ENCODE data around the gene S100A2.
"Not testable (repeated sequence)": the region's sequence is repeated elsewhere in the genome, so short reads cannot be mapped to it uniquely, and the experiment has no call there.

S100A2 gene

GRCh38 chr1:153562021-153562420 lies 3.6 kb downstream of the S100A2 start:
- not testable (repeated sequence) for DNase-seq

- no peak for DNase-seq
Observed at GRCh38 chr1:153561466-153561985, 4.1 kb downstream of the S100A2 start.

- DNase-seq = no peak
Observed at GRCh38 chr1:153560771-153561465, 4.7 kb downstream of the S100A2 start.

- DNase-seq = no peak
Observed at GRCh38 chr1:153560241-153560640, 5.4 kb downstream of the S100A2 start.

- no peak for DNase-seq
Observed at GRCh38 chr1:153557877-153558276, 7.8 kb downstream of the S100A2 start.

GRCh38 chr1:153556348-153556747 lies 9.3 kb downstream of the S100A2 start:
- DNase-seq = no peak

- DNase-seq = no peak
Observed at GRCh38 chr1:153553830-153554541, 11.7 kb downstream of the S100A2 start.

- no peak for DNase-seq
Observed at GRCh38 chr1:153553096-153553495, 12.5 kb downstream of the S100A2 start.

- no peak for DNase-seq
Observed at GRCh38 chr1:153552335-153552734, 13.3 kb downstream of the S100A2 start.

- no peak for DNase-seq
Observed at GRCh38 chr1:153550827-153551500, 14.7 kb downstream of the S100A2 start.

- no peak for DNase-seq
Observed at GRCh38 chr1:153550398-153550758, 15.3 kb downstream of the S100A2 start.

GRCh38 chr1:153549741-153550397 lies 15.8 kb downstream of the S100A2 start:
- DNase-seq = no peak

- DNase-seq = no peak
Observed at GRCh38 chr1:153548722-153549688, 16.6 kb downstream of the S100A2 start, which contains the start of gene S100A3. TSS of gene S100A3 (minus strand) at chr1:153549258. CDS start at chr1:153548485, 773 bp downstream.

GRCh38 chr1:153547560-153548551 lies 17.8 kb downstream of the S100A2 start:
- no peak for DNase-seq

- peak; percentile 65 for DNase-seq
Observed at GRCh38 chr1:153546796-153547559, 18.7 kb downstream of the S100A2 start.

GRCh38 chr1:153546371-153546770 lies 19.3 kb downstream of the S100A2 start:
- no peak for DNase-seq

- peak; percentile 91 for DNase-seq
Observed at GRCh38 chr1:153545067-153546055, 20.3 kb downstream of the S100A2 start, which contains the start of gene S100A4. TSS of gene S100A4 (minus strand) at chr1:153545806. CDS start at chr1:153544794, 1,012 bp downstream.

GRCh38 chr1:153544453-153545066 lies 21.1 kb downstream of the S100A2 start:
- DNase-seq = no peak
